ACC112 (cell line): ENCODE measurements around the gene NAALADL2.

Experiments
- H2AFZ ChIP-seq: fragments of 200-600 bp; sonication (generic); one replicate; pipeline ENCODE4 v1.6.0; 2017; ENCODE audit warnings: antibody characterized with exemption, low read length; ENCODE audit not compliant: unreplicated experiment
- H3K27ac ChIP-seq: fragments of 200-600 bp; sonication (generic); 2 replicates; pipeline ENCODE4 v1.5.1; 2014; ENCODE audit warnings: low read depth, mild to moderate bottlenecking, antibody characterized with exemption, low read length, moderate library complexity
- H3K27me3 ChIP-seq: fragments of 200-600 bp; sonication (generic); 2 replicates; pipeline ENCODE4 v1.6.1; 2014; ENCODE audit warnings: mild to moderate bottlenecking, antibody characterized with exemption, low read length, moderate library complexity, mixed read lengths; ENCODE audit not compliant: insufficient read depth
- H3K36me3 ChIP-seq: fragments of 200-600 bp; sonication (generic); 2 replicates; pipeline ENCODE4 v1.6.1; 2016; ENCODE audit warnings: mild to moderate bottlenecking, antibody characterized with exemption, low read length, moderate library complexity, mixed read lengths; ENCODE audit not compliant: insufficient read depth
- H3K4me1 ChIP-seq: fragments of 200-600 bp; sonication (generic); one replicate; pipeline ENCODE4 v1.6.1; 2016; ENCODE audit warnings: low read length, mixed read lengths; ENCODE audit not compliant: insufficient read depth, unreplicated experiment, control insufficient read depth
- H3K4me3 ChIP-seq: fragments of 200-600 bp; sonication (generic); 2 replicates; pipeline ENCODE4 v1.5.1; 2014; ENCODE audit warnings: mild to moderate bottlenecking, low read depth, low read length
- H3K79me2 ChIP-seq: fragments of 200-600 bp; sonication (generic); one replicate; pipeline ENCODE4 v1.6.0; 2016; ENCODE audit warnings: low read length; ENCODE audit not compliant: control insufficient read depth, unreplicated experiment, insufficient read depth

The NAALADL2 gene

GRCh38 chr3:174960898-174961297 lies 101.8 kb downstream of the NAALADL2 start:
- H3K27me3 ChIP-seq: no peaks in the 10 kb centered on the region
- H3K36me3 ChIP-seq: no peaks in the 10 kb centered on the region
- no peak overlapping the region for H3K27ac ChIP-seq
- H3K4me1 ChIP-seq: peaks cover 26% of the 10 kb centered on the region
- no peaks in the 10 kb centered on the region for H3K79me2 ChIP-seq
- no peak overlapping the region for H3K4me3 ChIP-seq
- H2AFZ ChIP-seq: no peak overlapping the region

DNA sequence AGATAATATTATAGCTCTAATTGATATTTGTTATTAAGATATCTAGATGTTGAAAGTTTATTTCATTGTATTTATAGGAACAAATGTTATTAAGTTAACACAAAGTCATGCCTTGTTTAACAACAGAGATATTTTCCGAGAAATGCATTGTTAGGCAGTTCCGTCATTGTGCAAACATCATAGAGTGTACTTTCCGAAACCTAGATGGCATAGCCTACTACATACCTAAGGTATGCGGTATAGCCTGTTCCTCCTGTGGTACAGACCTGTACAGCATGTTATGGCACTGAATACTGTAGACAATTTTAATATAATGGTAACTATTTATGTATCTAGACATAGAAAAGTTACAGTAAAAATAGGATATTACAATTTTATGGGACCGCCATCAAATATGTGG lies 114.3 kb downstream of the NAALADL2 start:
- Histone ChIP-seq H3K27ac (no peak overlapping the region), H3K36me3 (no peaks in the 10 kb centered on the region), H2AFZ (no peak overlapping the region), H3K4me3 (no peak overlapping the region), H3K4me1 (no peaks in the 10 kb centered on the region), H3K27me3 (no peaks in the 10 kb centered on the region), H3K79me2 (no peaks in the 10 kb centered on the region)

DNA sequence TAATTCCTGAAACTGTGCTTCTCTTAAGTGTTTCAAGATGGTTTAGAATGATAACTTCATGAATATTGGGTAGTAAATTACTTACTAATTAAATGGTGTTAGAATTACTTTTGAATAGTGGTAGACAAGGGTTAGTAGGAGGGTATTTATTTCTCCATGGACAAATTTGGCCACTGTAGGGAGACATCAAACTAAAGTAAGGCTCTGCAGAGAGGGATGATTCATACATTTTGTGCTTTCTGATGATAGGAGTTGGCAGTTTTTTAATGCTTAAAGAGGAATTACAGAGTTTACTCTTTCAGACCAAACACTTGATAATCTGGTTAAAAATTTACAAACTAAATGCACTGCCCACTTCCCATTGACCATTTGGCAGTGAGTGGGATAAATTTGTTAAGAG lies 127.6 kb downstream of the NAALADL2 start:
- Histone ChIP-seq H3K27me3 (no peaks in the 10 kb centered on the region), H3K4me3 (no peak overlapping the region), H2AFZ (peak overlapping the region; percentile 43), H3K4me1 (peaks cover 4% of the 10 kb centered on the region), H3K36me3 (no peaks in the 10 kb centered on the region), H3K27ac (no peak overlapping the region), H3K79me2 (no peaks in the 10 kb centered on the region)

DNA sequence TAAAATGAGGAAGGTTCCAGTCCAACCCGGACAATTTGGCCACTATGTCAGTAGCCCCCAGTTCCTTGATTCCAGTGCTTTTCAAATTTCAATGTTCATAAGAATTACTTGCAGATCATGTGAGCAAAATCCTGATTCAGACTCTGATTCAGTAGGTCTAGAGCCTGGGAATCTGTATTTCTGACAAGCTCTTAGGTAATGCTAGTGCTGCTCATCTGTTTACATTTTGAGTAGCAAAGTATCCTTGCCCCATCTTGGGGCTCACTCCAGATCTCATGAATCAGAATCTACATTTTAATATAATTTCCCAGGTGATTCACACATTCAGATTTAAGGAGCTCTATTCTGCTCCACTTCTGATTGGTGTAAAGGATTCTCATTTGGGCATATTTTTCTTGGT lies 142.0 kb downstream of the NAALADL2 start:
- no peaks in the 10 kb centered on the region for H3K79me2 ChIP-seq
- peaks cover 27% of the 10 kb centered on the region for H3K4me1 ChIP-seq
- H3K4me3 ChIP-seq: no peak overlapping the region
- no peaks in the 10 kb centered on the region for H3K36me3 ChIP-seq
- no peaks in the 10 kb centered on the region for H3K27me3 ChIP-seq
- no peak overlapping the region for H2AFZ ChIP-seq
- peak overlapping the region; percentile 89 for H3K27ac ChIP-seq

GRCh38 chr3:175002732-175003143 lies 143.6 kb downstream of the NAALADL2 start:
- Histone ChIP-seq H3K4me1 (peaks cover 27% of the 10 kb centered on the region), H3K27ac (peak overlapping the region; percentile 89), H3K4me3 (no peak overlapping the region), H2AFZ (no peak overlapping the region), H3K36me3 (no peaks in the 10 kb centered on the region), H3K79me2 (no peaks in the 10 kb centered on the region), H3K27me3 (no peaks in the 10 kb centered on the region)

DNA sequence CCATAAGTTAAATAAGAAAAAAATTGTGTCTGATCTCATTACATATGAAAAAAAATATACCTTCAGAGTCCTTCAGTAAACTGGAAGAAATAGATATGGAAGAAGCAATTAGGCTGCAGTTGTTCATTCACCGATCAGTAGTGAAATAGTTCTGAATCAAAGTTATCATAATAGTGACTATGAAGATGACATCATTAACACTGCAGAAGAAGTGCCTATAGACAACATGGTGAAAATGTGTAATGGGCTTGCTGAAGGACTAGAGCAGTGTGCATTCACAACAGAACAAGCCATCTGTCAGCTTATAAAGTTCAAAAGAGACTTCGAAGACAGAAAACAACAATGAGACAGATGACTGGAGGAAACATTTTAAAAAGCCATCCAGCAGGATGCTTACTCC lies 144.5 kb downstream of the NAALADL2 start:
- no peak overlapping the region for H3K4me3 ChIP-seq
- peak overlapping the region; percentile 86 for H3K27ac ChIP-seq
- H3K4me1 ChIP-seq: peaks cover 27% of the 10 kb centered on the region

GRCh38 chr3:175005193-175005592 lies 146.1 kb downstream of the NAALADL2 start:
- no peak overlapping the region for H3K4me3 ChIP-seq
- peaks cover 27% of the 10 kb centered on the region for H3K4me1 ChIP-seq
- no peak overlapping the region for H3K27ac ChIP-seq
- no peaks in the 10 kb centered on the region for H3K36me3 ChIP-seq
- no peak overlapping the region for H2AFZ ChIP-seq
- H3K27me3 ChIP-seq: no peaks in the 10 kb centered on the region
- no peaks in the 10 kb centered on the region for H3K79me2 ChIP-seq

More for the DNA sequence above, 144.5 kb downstream of the NAALADL2 start:
- H3K36me3 ChIP-seq: no peaks in the 10 kb centered on the region
- H2AFZ ChIP-seq: no peak overlapping the region
- no peaks in the 10 kb centered on the region for H3K79me2 ChIP-seq
- H3K27me3 ChIP-seq: no peaks in the 10 kb centered on the region

- Histone ChIP-seq H3K36me3 (no peaks in the 10 kb centered on the region), H3K27me3 (no peaks in the 10 kb centered on the region), H3K27ac (no peak overlapping the region), H3K4me1 (peaks cover 26% of the 10 kb centered on the region), H2AFZ (no peak overlapping the region), H3K4me3 (no peak overlapping the region), H3K79me2 (no peaks in the 10 kb centered on the region)
These were observed 146.7 kb downstream of the NAALADL2 start for GRCh38 chr3:175005881-175006280.

DNA sequence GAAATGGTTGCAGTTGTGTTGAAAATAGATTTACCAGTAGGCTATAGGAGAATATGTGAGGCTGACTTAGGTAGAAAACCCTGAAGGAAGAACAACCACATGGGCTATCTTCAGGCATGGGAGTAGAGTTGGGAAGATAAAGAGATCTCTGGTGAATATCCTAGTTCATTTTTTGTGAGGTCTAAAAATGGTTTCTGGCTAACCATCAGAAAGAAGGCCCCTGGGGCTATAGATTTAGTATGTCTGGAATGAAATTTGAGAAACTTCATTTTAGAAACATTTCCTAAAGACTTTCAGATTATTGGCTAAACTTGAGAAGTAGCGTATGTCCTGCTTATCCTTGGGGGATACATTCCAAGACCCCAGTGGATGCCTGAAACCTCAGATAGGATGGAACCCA lies 148.2 kb downstream of the NAALADL2 start:
- no peaks in the 10 kb centered on the region for H3K27me3 ChIP-seq
- H3K36me3 ChIP-seq: no peaks in the 10 kb centered on the region
- H3K4me1 ChIP-seq: peaks cover 13% of the 10 kb centered on the region
- H3K27ac ChIP-seq: no peak overlapping the region
- H2AFZ ChIP-seq: no peak overlapping the region
- H3K4me3 ChIP-seq: no peak overlapping the region
- H3K79me2 ChIP-seq: no peaks in the 10 kb centered on the region

DNA sequence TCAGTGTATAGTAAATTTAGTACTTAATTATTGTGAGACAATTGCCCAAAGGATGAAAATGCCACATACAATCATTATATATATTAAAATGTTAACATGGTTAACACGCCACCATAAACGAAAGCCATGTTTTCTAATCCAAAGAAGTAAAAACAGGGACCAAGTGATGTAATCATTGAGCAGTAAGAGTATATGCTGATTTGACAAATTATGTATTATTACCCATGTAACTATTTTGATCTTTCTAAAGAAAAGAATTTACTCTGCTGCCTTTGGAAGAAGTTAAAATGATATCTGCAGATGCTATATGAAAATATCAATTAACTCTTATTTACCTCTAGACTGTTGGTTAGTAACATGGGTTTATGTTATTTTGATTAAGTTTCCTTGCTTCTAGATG lies 150.2 kb downstream of the NAALADL2 start:
- Histone ChIP-seq H3K79me2 (no peaks in the 10 kb centered on the region), H3K27me3 (no peaks in the 10 kb centered on the region), H3K4me1 (no peaks in the 10 kb centered on the region), H3K4me3 (no peak overlapping the region), H3K36me3 (no peaks in the 10 kb centered on the region), H2AFZ (no peak overlapping the region), H3K27ac (no peak overlapping the region)

GRCh38 chr3:175015056-175015635 lies 156.0 kb downstream of the NAALADL2 start:
- H3K4me1 ChIP-seq: no peaks in the 10 kb centered on the region
- H3K27ac ChIP-seq: no peak overlapping the region
- H3K4me3 ChIP-seq: no peak overlapping the region
- no peaks in the 10 kb centered on the region for H3K79me2 ChIP-seq
- H3K27me3 ChIP-seq: no peaks in the 10 kb centered on the region
- no peaks in the 10 kb centered on the region for H3K36me3 ChIP-seq
- no peak overlapping the region for H2AFZ ChIP-seq
